HEK293 (cell line): Measurements from ENCODE around the gene C4orf50.

Experiments
- CTCF ChIA-PET: fragments of 350-600 bp; formaldehyde crosslinking; extraction: SDS; loops from one replicate; lab custom pipeline; 2021; ENCODE audit warnings: antibody characterized with exemption; lab: Yijun Ruan, JAX
- POLR2A ChIA-PET: fragments of 300-600 bp; formaldehyde crosslinking; extraction: SDS; loops from one replicate; lab custom pipeline; 2020; ENCODE audit warnings: antibody characterized with exemption, inconsistent platforms; lab: Yijun Ruan, JAX
- H3K27ac ChIP-seq: fragments of 200-500 bp; sonication (Bioruptor generic); 2 replicates; pipeline ENCODE4 v1.5.1; 2014; ENCODE audit warnings: low read depth, low read length, control low read depth, inconsistent platforms; ENCODE audit errors: extremely low read depth
- H3K36me3 ChIP-seq, 2 experiments: fragments of 200-500 bp in 1 of 2; sonication (Bioruptor generic) in 1 of 2; 1 replicate in 1 of 2; 2 replicates in 1 of 2; pipeline ENCODE4 v1.5.1; 2014 to 2017; ENCODE audit warnings: inconsistent platforms in 2 of 2, low read length in 2 of 2; ENCODE audit not compliant: control insufficient read depth in 2 of 2, insufficient read depth in 1 of 2
- H3K4me1 ChIP-seq: fragments of 200-500 bp; sonication (Bioruptor generic); 2 replicates; pipeline ENCODE4 v1.5.1; 2014; ENCODE audit warnings: mild to moderate bottlenecking, low read length, inconsistent platforms; ENCODE audit not compliant: control insufficient read depth, insufficient read depth
- H3K4me3 ChIP-seq: 2 replicates; pipeline ENCODE4 v1.5.1; 2011; ENCODE audit warnings: low read depth, mild to moderate bottlenecking, control low read depth, low read length, moderate library complexity
- H3K9me3 ChIP-seq: fragments of 200-500 bp; sonication (Bioruptor generic); 2 replicates; pipeline ENCODE4 v1.5.1; 2014; ENCODE audit warnings: low read depth, low read length, inconsistent platforms; ENCODE audit not compliant: control insufficient read depth, insufficient read depth
- HOXD13 ChIP-seq: sonication (generic); formaldehyde crosslinking; IDR thresholded peaks from 2 replicates; pipeline ENCODE4 v1.8.0; 2022; ENCODE audit warnings: missing genetic modification reagents, borderline replicate concordance
- KLF1 ChIP-seq: fragments of 450-650 bp; formaldehyde crosslinking; IDR thresholded peaks from 2 replicates; pipeline ENCODE4 v1.5.1; 2016; ENCODE audit warnings: missing biosample characterization, missing genetic modification characterization
- KLF9 ChIP-seq: fragments of 450-650 bp; formaldehyde crosslinking; IDR thresholded peaks from 2 replicates; pipeline ENCODE4 v1.5.1; 2016; ENCODE audit warnings: missing biosample characterization, missing genetic modification characterization, low read depth
- PRDM1 ChIP-seq: fragments of 450-650 bp; formaldehyde crosslinking; IDR thresholded peaks from 2 replicates; pipeline ENCODE4; 2016; ENCODE audit warnings: missing biosample characterization, missing genetic modification characterization
- SCRT1 ChIP-seq: fragments of 450-650 bp; formaldehyde crosslinking; IDR thresholded peaks from 2 replicates; pipeline ENCODE4 v1.5.1; 2016; ENCODE audit warnings: missing biosample characterization, missing genetic modification characterization, borderline replicate concordance
- SP3 ChIP-seq: fragments of 450-650 bp; formaldehyde crosslinking; IDR thresholded peaks from 2 replicates; pipeline ENCODE4 v1.5.1; 2016; ENCODE audit warnings: missing biosample characterization, missing genetic modification characterization
- ZBTB17 ChIP-seq: fragments of 450-650 bp; formaldehyde crosslinking; IDR thresholded peaks from 2 replicates; pipeline ENCODE4 v1.5.1; 2016; ENCODE audit warnings: missing biosample characterization, missing genetic modification characterization
- ZBTB44 ChIP-seq: fragments of 450-650 bp; IDR thresholded peaks from 2 replicates; pipeline ENCODE4 v1.5.1; 2018; ENCODE audit warnings: missing biosample characterization, mild to moderate bottlenecking, missing genetic modification characterization
- ZFP37 ChIP-seq: fragments of 450-650 bp; formaldehyde crosslinking; IDR thresholded peaks from 2 replicates; pipeline ENCODE4 v1.5.1; 2016; ENCODE audit warnings: missing biosample characterization, missing genetic modification characterization
- ZNF10 ChIP-seq: fragments of 450-650 bp; formaldehyde crosslinking; IDR thresholded peaks from 2 replicates; pipeline ENCODE4 v1.5.1; 2017; ENCODE audit warnings: missing biosample characterization, missing genetic modification characterization
- ZNF157 ChIP-seq: fragments of 450-650 bp; formaldehyde crosslinking; IDR thresholded peaks from 2 replicates; pipeline ENCODE4 v1.5.1; 2016; ENCODE audit warnings: missing biosample characterization, missing genetic modification characterization
- ZNF202 ChIP-seq: fragments of 450-650 bp; formaldehyde crosslinking; IDR thresholded peaks from 2 replicates; pipeline ENCODE4 v1.5.1; 2016; ENCODE audit warnings: missing biosample characterization, missing genetic modification characterization, borderline replicate concordance
- ZNF223 ChIP-seq: fragments of 450-650 bp; formaldehyde crosslinking; IDR thresholded peaks from 2 replicates; pipeline ENCODE4 v1.5.1; 2016; ENCODE audit warnings: missing biosample characterization, missing genetic modification characterization
- ZNF266 ChIP-seq: fragments of 450-650 bp; formaldehyde crosslinking; IDR thresholded peaks from 2 replicates; pipeline ENCODE4 v1.5.1; 2016; ENCODE audit warnings: missing biosample characterization, missing genetic modification characterization, low read depth
- ZNF292 ChIP-seq: fragments of 450-650 bp; formaldehyde crosslinking; IDR thresholded peaks from 2 replicates; pipeline ENCODE4 v1.5.1; 2016; ENCODE audit warnings: low read depth, missing biosample characterization, missing genetic modification characterization, borderline replicate concordance
- ZNF37A ChIP-seq: fragments of 450-650 bp; IDR thresholded peaks from 2 replicates; pipeline ENCODE4 v1.5.1; 2018; ENCODE audit warnings: missing biosample characterization, missing genetic modification characterization
- ZNF473 ChIP-seq: fragments of 450-650 bp; formaldehyde crosslinking; IDR thresholded peaks from 2 replicates; pipeline ENCODE4 v1.5.1; 2017; ENCODE audit warnings: missing biosample characterization, missing genetic modification characterization
- ZNF580 ChIP-seq: fragments of 450-650 bp; formaldehyde crosslinking; IDR thresholded peaks from 2 replicates; pipeline ENCODE4 v1.5.1; 2016; ENCODE audit warnings: missing biosample characterization, missing genetic modification characterization
- ZNF596 ChIP-seq: fragments of 450-650 bp; IDR thresholded peaks from 2 replicates; pipeline ENCODE4 v1.5.0; 2018; ENCODE audit warnings: missing biosample characterization, mild to moderate bottlenecking, missing genetic modification characterization, moderate library complexity
- ZNF747 ChIP-seq: fragments of 450-650 bp; formaldehyde crosslinking; IDR thresholded peaks from 2 replicates; pipeline ENCODE4 v1.5.1; 2016; ENCODE audit warnings: missing biosample characterization, missing genetic modification characterization
- ZNF76 ChIP-seq: fragments of 450-650 bp; formaldehyde crosslinking; IDR thresholded peaks from 2 replicates; pipeline ENCODE4; 2016; ENCODE audit warnings: low read depth, missing biosample characterization, missing genetic modification characterization, borderline replicate concordance
- ZNF776 ChIP-seq: fragments of 450-650 bp; formaldehyde crosslinking; IDR thresholded peaks from 2 replicates; pipeline ENCODE4 v1.5.0; 2017; ENCODE audit warnings: missing biosample characterization, missing genetic modification characterization, borderline replicate concordance
- ZNF791 ChIP-seq: fragments of 450-650 bp; formaldehyde crosslinking; IDR thresholded peaks from 2 replicates; pipeline ENCODE4 v1.5.1; 2016; ENCODE audit warnings: missing biosample characterization, missing genetic modification characterization
- TF ChIP-seq, protein P1 (sequence below): sonication (generic); formaldehyde crosslinking; IDR thresholded peaks from 2 replicates; pipeline ENCODE4 v1.8.1; 2022; ENCODE audit warnings: mild to moderate bottlenecking, moderate library complexity, missing genetic modification reagents
- TF ChIP-seq, protein P2 (sequence below): fragments of 450-650 bp; formaldehyde crosslinking; conservative IDR thresholded peaks from 2 replicates; pipeline ENCODE4 v1.5.1; 2016; ENCODE audit warnings: low read depth, missing biosample characterization, missing genetic modification characterization
- TF ChIP-seq, protein P3 (sequence below): fragments of 450-650 bp; formaldehyde crosslinking; IDR thresholded peaks from 2 replicates; pipeline ENCODE4 v1.5.1; 2016; ENCODE audit warnings: missing biosample characterization, missing genetic modification characterization, borderline replicate concordance

Gene C4orf50

DNA sequence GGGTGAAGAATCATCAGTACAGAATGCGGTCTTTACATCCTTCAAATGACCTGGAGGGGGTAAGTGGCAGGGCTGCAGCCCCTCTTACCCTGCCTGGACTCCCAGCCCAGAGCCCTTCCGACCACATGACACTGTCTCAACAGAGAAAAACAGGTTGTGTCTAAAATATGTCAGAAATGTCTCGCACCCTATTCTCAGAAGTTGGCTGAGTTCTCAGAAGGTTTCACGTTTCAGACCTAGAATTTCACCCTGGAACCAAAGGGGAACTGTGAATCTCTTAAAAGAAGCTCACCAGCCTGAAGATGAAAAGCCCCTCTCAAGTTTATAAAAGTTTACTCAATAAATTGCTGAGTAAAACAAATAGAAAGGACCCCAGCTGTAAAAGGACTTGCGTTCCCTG lies 118.3 kb downstream of the C4orf50 start (continued):
- no peak for TF ChIP-seq HOXD13 (CRISPR knock-in tag)
- TF ChIP-seq, protein P1, sequence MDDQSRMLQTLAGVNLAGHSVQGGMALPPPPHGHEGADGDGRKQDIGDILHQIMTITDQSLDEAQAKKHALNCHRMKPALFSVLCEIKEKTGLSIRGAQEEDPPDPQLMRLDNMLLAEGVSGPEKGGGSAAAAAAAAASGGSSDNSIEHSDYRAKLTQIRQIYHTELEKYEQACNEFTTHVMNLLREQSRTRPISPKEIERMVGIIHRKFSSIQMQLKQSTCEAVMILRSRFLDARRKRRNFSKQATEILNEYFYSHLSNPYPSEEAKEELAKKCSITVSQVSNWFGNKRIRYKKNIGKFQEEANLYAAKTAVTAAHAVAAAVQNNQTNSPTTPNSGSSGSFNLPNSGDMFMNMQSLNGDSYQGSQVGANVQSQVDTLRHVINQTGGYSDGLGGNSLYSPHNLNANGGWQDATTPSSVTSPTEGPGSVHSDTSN (CRISPR knock-in tag): no peak
- no peak for TF ChIP-seq ZNF266 (tag by site-specific recombination)
- TF ChIP-seq ZFP37 (tag by site-specific recombination): no peak
- TF ChIP-seq ZNF580: no peak
- TF ChIP-seq KLF9 (tag by site-specific recombination): no peak
- TF ChIP-seq ZNF223 (tag by site-specific recombination): no peak
- TF ChIP-seq ZNF292 (tag by site-specific recombination): no peak
- TF ChIP-seq, protein P2, sequence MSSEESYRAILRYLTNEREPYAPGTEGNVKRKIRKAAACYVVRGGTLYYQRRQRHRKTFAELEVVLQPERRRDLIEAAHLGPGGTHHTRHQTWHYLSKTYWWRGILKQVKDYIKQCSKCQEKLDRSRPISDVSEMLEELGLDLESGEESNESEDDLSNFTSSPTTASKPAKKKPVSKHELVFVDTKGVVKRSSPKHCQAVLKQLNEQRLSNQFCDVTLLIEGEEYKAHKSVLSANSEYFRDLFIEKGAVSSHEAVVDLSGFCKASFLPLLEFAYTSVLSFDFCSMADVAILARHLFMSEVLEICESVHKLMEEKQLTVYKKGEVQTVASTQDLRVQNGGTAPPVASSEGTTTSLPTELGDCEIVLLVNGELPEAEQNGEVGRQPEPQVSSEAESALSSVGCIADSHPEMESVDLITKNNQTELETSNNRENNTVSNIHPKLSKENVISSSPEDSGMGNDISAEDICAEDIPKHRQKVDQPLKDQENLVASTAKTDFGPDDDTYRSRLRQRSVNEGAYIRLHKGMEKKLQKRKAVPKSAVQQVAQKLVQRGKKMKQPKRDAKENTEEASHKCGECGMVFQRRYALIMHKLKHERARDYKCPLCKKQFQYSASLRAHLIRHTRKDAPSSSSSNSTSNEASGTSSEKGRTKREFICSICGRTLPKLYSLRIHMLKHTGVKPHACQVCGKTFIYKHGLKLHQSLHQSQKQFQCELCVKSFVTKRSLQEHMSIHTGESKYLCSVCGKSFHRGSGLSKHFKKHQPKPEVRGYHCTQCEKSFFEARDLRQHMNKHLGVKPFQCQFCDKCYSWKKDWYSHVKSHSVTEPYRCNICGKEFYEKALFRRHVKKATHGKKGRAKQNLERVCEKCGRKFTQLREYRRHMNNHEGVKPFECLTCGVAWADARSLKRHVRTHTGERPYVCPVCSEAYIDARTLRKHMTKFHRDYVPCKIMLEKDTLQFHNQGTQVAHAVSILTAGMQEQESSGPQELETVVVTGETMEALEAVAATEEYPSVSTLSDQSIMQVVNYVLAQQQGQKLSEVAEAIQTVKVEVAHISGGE (tag by site-specific recombination): no peak
- TF ChIP-seq ZNF791 (tag by site-specific recombination): no peak

DNA sequence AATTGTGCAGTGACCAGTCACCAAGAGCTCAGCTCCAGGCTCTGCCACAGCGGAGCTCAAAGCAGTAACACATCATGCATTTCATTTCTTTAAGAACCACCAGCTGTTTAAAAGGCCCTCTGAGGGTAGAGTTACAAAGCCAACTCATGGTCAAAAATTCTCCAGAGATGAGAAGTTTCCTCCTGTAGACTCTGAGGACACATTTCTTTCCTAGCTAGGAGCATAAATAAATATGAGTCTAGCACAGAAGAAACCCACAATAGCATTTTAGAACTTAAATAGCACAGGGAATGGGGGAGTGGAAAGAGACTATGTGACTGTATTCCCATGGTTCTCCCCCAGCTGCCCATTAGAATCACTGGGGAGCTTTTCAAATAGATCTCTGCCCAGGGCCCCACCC lies 118.8 kb downstream of the C4orf50 start:
- H3K36me3 ChIP-seq: no peaks in the 10 kb centered on the region
- H3K27ac ChIP-seq: no peak overlapping the region
- no peak for TF ChIP-seq PRDM1 (tag by site-specific recombination)
- TF ChIP-seq ZBTB17 (tag by site-specific recombination): no peak
- no peak for TF ChIP-seq ZNF473 (tag by site-specific recombination)
- POLR2A ChIA-PET: no interaction called here
- H3K9me3 ChIP-seq: no peaks in the 10 kb centered on the region
- H3K4me3 ChIP-seq: no peak overlapping the region
- CTCF ChIA-PET: interaction anchor here (0.6 kb wide), 1 partner anchor 52 kb away, joined by 3 read pairs; no protein-coding TSS in a partner anchor
- no peaks in the 10 kb centered on the region for H3K4me1 ChIP-seq

DNA sequence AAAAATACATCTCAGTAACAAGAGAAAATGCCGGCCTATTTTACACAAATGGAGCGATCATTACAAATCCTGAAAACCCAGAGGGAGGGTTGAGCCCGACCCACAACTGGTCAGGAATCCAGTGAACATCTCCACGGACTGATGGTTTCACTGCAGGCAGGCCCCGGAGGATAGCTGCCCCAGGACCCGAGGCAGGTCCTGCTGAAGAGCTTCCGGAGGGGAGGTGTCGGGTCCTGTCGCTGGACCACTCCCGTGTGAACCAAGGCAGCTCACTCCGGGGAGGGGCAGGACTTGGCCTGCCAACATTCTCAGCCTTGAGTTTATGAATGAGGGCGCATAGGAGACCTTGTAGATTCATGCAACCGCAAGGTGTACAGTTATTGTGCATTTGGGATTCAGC lies 120.6 kb downstream of the C4orf50 start:
- Histone ChIP-seq H3K4me3 (no peak overlapping the region), H3K4me1 (no peaks in the 10 kb centered on the region), H3K36me3 (no peaks in the 10 kb centered on the region), H3K9me3 (no peaks in the 10 kb centered on the region), H3K27ac (no peak overlapping the region)
- CTCF ChIA-PET: no interaction called here
- POLR2A ChIA-PET: no interaction called here
- TF ChIP-seq ZNF157 (tag by site-specific recombination) (no peak), ZNF747 (tag by site-specific recombination) (no peak), ZNF596 (tag by site-specific recombination) (no peak), SCRT1 (tag by site-specific recombination) (no peak), ZNF202 (tag by site-specific recombination) (no peak), SP3 (tag by site-specific recombination) (no peak), ZNF10 (no peak), ZNF776 (tag by site-specific recombination) (no peak), KLF1 (tag by site-specific recombination) (no peak), ZNF76 (tag by site-specific recombination) (no peak), ZBTB44 (tag by site-specific recombination) (no peak), ZNF37A (tag by site-specific recombination) (no peak)
- TF ChIP-seq, protein P3, sequence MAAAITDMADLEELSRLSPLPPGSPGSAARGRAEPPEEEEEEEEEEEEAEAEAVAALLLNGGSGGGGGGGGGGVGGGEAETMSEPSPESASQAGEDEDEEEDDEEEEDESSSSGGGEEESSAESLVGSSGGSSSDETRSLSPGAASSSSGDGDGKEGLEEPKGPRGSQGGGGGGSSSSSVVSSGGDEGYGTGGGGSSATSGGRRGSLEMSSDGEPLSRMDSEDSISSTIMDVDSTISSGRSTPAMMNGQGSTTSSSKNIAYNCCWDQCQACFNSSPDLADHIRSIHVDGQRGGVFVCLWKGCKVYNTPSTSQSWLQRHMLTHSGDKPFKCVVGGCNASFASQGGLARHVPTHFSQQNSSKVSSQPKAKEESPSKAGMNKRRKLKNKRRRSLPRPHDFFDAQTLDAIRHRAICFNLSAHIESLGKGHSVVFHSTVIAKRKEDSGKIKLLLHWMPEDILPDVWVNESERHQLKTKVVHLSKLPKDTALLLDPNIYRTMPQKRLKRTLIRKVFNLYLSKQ (tag by site-specific recombination): no peak
